ENCODE measurements around the gene KIF1A.
"Not testable (repeated sequence)": the region's sequence is repeated elsewhere in the genome, so short reads cannot be mapped to it uniquely, and the experiment has no call there.

Gene KIF1A

GRCh38 chr2:240704651-240705050 is 115.4 kb downstream of the KIF1A start:
- peak in 2 of 3 donors; percentile 7 to 18 for DNase-seq (ENCODE audit: low read depth in 3 of 3)

GRCh38 chr2:240703417-240704341 is 116.3 kb downstream of the KIF1A start:
- no peak for DNase-seq (ENCODE audit: low read depth in 3 of 3)

GRCh38 chr2:240702640-240703011 is 117.4 kb downstream of the KIF1A start:
- no peak for DNase-seq (ENCODE audit: low read depth in 3 of 3)

GRCh38 chr2:240701736-240702639 is 118.0 kb downstream of the KIF1A start:
- no peak for DNase-seq (ENCODE audit: low read depth in 3 of 3)

- DNase-seq (ENCODE audit: low read depth in 3 of 3): no peak
Measured at GRCh38 chr2:240701091-240701735, 118.8 kb downstream of the KIF1A start.

- not testable (repeated sequence) for DNase-seq (ENCODE audit: low read depth in 3 of 3)
Measured at GRCh38 chr2:240700616-240701015, 119.4 kb downstream of the KIF1A start.

- not testable (repeated sequence) for DNase-seq (ENCODE audit: low read depth in 3 of 3)
Measured at GRCh38 chr2:240699835-240700234, 120.2 kb downstream of the KIF1A start.

- DNase-seq (ENCODE audit: low read depth in 3 of 3): not testable (repeated sequence)
Measured at GRCh38 chr2:240698852-240699561, 121.0 kb downstream of the KIF1A start.

GRCh38 chr2:240696469-240696868 is 123.5 kb downstream of the KIF1A start:
- not testable (repeated sequence) for DNase-seq (ENCODE audit: low read depth in 3 of 3)

GRCh38 chr2:240695593-240695992 is 124.4 kb downstream of the KIF1A start:
- DNase-seq (ENCODE audit: low read depth in 3 of 3): not testable (repeated sequence)

GRCh38 chr2:240694304-240694703 is 125.7 kb downstream of the KIF1A start:
- DNase-seq (ENCODE audit: low read depth in 3 of 3): not testable (repeated sequence)

- not testable (repeated sequence) for DNase-seq (ENCODE audit: low read depth in 3 of 3)
Measured at GRCh38 chr2:240692583-240693561, 127.1 kb downstream of the KIF1A start.

- DNase-seq (ENCODE audit: low read depth in 3 of 3): not testable (repeated sequence)
Measured at GRCh38 chr2:240691631-240692420, 128.2 kb downstream of the KIF1A start, which contains the start of gene AQP12A. Gene AQP12A (plus strand): TSS chr2:240691866. CDS start chr2:240691914, 48 bp downstream.

GRCh38 chr2:240691075-240691427 is 129.0 kb downstream of the KIF1A start:
- not testable (repeated sequence) for DNase-seq (ENCODE audit: low read depth in 3 of 3)

- not testable (repeated sequence) for DNase-seq (ENCODE audit: low read depth in 3 of 3)
Measured at GRCh38 chr2:240690421-240691074, 129.5 kb downstream of the KIF1A start.

GRCh38 chr2:240689975-240690374 is 130.0 kb downstream of the KIF1A start:
- DNase-seq (ENCODE audit: low read depth in 3 of 3): no peak

- DNase-seq (ENCODE audit: low read depth in 3 of 3): no peak
Measured at GRCh38 chr2:240688553-240688919, 131.5 kb downstream of the KIF1A start.

- no peak for DNase-seq (ENCODE audit: low read depth in 3 of 3)
Measured at GRCh38 chr2:240687741-240688552, 132.1 kb downstream of the KIF1A start.
